ENCODE data around the gene RPL21.
A peak's percentile ranks its signal among the peaks of the same experiment; 100 is the strongest.
"Not testable (repeated sequence)": the region's sequence is repeated elsewhere in the genome, so short reads cannot be mapped to it uniquely, and the experiment has no call there.

RPL21 gene

DNA sequence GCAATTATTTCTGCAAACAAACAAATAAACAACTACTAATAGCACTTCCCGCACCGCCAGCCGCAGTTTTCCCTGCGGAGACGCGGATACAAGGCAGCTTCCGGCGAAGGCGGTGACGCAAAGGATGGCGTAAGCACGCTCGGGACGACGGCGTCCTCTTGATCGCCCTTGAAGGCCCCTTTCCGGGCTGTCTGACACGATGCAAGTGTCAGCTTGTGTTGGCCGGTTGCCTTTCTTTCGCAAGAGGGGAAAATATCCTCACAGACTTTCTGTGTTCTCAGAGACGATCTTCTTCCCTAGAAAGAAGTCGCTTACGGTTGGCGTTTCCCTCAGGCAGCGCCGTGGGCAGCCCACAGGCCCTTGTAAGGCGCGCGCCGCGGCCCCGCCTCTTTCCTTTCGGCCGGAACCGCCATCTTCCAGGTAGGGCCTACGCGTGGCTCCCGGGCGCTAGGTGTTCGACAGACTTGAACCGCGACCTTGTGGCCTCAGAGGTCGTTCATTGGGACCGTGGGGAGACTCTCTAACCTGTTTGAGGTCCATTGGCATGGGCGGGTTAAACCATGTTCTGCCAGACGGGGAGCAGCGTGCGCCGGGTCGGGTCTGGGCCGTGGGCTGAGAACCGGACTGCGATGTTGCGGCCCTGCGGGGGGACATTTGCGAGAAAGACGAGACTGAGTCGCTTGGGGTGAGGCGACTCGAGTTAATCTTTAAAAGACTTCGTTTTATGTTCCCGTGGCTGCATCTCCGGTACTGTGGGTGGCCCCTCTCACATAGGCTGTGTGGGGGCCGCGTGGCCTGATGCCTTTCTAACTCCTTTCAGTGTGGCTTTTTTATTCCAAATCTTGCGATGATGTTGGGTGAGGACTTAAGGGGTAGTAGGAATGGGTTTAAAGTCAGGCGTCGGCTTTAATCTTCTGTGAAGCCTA lies at the start of gene RPL21:
Gene RPL21 (plus strand): TSS at position 393 of the 926 bp plus-strand sequence. CDS start 2,219 bp downstream, outside the sequence.
- DNase-seq: peak; percentile 74

DNA sequence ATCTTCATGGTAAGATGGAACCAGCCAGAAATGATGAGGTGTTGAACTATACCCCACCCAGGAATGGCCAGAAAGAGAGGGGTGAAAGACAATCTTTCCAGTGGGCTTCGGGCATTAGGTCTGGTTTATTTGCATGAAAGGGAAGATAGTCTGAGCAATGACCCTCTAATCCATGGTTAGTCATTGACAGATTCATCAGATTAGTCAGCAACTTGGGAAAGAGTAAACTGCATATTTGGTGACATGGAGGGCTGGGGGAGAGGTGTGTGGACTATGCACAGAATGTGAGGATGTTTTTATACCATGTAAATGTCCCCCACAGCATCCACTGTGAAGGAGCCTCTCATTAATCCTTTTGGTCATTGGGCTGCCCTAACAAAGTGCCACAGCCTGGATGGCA lies 49.7 kb upstream of the RPL21 start:
- no peak for DNase-seq

DNA sequence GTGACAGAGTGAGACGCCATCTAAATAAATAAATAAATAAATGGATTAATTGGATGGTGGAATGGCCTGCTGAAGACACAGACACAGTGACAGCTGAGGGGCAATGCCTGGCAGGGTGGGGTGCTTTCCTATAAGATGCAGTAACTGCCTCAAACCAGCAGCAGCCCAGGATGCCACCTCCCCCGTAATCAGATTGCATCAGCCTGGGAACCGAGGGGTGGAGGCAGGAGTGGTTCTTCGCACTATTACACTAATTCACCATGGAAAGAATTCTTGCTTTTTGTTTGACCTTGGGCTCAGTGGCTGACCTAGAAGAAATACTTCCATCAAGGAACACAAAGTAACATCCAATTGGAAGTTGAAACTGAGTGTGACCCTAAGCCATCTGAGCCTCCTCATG lies 48.2 kb upstream of the RPL21 start:
- no peak for DNase-seq

DNA sequence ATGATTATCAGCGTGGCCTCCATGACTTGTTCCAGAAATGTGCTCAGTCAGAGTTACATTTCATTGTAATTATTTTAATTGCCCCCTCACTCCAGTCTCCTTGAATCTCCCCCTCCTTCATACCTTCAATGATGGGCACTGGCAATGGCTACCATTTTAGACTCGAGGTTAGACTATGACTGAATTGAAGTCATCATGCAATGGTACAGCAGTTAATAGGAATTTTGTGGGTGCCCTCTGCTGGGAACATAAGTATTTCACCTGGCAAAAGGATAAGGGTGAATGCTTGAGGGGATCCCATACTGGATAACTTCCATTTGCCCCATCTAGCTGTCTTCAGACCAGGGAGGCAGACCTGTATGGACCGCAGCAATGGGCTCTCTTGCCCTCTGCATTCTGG lies 47.5 kb upstream of the RPL21 start:
- DNase-seq: no peak

DNA sequence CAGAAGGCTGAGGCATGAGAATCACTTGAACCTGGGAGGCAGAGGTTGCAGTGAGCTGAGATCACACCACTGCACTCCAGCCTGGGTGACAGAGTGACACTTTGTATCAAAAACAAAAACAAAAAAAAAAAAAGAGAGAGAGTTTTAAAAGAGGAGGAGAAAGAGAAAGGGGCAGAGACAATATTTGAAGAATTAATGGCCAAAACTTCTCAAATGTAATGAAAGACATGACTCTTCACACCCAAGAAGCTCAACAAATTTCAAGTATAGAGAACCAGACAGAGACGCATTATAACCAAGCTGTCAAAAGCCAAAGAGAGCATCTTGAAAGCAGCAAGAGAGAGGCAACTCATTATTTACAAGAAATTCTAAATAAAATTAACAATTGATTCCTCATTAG lies 42.8 kb upstream of the RPL21 start:
- DNase-seq: no peak

DNA sequence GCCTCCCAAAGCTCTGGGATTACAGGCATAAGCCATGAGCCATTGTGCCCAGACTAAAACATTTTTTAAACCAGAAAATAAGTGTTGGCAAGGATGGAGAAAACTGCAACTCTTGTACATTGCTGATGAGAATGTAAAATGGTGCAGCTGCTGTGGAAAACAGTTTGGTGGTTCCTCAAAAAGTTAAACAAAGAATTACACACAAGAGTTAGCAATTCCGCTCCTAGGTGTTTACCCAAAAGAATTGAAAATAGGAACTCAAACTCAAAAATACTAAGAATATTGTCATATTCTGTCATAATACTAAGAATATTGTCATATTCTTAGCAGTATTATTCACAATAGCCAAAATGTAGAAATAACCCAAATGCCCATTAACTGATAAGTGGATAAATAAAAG lies 40.1 kb upstream of the RPL21 start:
- no peak for DNase-seq

DNA sequence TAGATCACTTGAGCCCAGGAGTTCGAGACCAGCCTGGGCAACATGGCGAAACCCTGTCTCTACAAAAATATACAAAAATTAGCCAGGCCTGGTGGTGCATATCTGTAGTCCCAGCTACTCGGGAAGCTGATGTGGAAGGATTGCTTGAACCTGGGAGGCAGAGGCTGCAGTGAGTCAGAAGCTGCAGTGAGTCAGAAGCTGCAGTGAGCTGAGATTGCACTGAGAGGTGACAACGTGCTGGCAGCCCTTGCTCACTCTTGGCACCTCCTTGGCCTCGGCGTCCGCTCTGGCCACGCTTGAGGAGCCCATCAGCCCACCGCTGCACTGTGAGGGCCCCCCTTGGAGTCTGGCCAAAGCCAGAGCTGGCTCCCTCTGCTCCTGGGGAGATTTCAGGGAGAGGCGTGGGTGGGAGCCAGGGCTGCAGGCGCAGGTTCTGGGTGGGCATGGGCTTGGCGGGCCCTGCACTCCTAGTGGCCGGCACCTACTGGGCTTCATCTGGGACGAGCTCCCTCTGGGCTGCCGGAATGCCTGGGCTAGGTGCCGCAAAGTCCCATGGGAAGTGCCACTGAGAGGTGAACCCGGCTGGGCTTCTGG lies 39.5 kb upstream of the RPL21 start:
- DNase-seq: no peak

DNA sequence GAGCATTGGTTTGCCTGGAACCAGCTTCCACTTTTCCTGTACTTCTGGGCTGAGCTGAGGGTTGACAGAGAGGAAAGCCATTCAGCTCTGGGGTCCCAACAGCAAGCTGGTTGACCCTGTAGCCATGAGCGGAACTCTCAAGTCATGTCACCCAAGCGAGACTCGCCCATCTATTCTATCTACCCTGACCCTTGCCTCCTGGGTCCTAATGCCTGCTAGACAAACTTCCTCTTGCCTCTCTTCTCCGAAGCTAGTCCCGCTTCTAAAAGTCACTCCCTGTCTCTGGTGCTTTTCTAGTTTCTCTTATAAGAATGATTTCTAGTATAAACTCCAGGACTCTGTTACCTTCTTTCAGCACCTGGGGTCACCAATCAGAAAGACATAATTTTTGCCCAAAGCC lies 38.0 kb upstream of the RPL21 start:
- DNase-seq: not testable (repeated sequence)

DNA sequence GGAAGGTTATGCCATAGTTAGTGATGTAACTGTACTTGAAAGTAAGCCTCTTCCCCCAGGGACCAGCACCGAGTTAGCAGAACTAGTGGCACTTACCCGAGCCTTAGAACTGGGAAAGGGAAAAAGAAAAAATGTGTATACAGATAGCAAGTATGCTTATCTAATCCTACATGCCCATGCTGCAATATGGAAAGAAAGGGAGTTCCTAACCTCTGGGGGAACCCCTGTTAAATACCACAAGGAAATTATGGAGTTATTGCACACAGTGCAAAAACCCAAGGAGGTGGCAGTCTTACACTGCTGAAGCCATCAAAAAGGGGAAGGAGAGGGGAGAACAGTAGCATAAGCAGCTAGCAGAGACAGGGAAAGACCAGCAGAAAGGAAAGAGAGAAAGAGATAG lies 33.6 kb upstream of the RPL21 start:
- not testable (repeated sequence) for DNase-seq

DNA sequence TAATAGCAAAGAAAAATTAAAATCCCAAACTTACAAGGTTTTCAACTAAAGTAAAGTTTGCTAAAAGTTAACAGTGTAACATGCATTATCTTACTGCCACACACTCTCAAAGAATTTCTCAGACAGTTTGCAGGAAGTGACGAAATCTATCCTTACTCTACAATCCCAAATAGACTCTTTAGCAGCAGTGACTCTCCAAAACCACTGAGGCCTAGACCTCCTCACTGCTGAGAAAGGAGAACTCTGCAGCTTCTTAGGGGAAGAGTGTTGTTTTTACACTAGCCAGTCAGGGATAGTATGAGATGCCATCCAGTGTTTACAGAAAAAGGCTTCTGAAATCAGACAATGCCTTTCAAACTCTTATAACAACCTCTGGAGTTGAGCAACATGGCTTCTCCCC lies 32.5 kb upstream of the RPL21 start:
- not testable (repeated sequence) for DNase-seq

DNA sequence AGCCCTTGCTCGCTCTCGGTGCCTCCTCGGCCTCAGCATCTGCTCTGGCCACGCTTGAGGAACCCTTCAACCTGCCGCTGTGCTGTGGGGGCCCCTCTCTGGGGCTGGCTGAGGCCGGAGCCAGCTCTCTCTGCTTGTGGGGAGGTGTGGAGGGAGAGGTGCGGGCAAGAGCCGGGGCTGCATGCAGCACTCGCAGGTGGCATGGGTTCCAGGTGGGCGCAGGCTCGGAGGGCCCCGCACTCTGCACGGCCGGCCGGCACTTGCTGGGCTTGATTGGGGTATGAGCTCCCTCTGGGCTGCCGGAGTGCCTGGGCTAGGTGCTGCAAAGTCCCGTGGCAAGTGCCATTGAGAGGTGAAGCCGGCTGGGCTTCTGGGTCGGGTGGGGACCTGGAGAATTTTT lies 31.7 kb upstream of the RPL21 start:
- no peak for DNase-seq

DNA sequence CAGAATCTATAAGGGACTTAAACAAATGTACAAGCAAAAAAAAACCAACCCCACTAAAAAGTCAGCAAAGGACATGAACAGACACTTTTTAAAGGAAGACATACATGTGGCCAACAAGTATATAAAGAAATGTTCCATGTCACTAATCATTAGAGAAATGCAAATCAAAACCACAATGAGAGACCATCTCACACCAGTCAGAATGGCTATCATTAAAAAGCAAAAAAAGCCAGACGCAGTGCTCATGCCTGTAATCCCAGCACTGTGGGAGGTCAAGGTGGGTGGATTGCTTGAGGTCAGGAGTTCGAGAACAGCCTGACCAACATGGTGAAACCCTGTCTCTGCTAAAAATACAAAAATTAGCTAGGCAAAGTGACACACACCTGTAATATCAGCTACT lies 29.3 kb upstream of the RPL21 start:
- DNase-seq: not testable (repeated sequence)

DNA sequence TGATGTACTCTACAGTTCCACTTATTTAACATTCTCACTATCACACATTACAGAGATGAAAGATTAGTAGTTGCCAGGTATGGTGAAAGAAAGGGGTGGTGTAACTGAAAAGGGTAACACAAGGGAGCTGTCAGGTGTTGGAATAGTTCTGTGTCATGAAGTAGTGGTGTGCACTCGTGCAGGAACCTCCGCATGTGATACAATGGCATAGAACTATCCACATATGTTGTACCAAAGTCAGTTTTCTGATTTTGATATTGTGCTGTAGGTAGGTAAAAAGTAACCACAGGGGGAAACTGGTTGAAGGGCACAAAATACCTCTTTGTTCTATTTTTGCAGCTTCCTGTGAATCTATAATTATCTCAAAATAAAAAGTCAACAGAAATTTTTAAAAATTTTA lies 24.4 kb upstream of the RPL21 start:
- no peak for DNase-seq

DNA sequence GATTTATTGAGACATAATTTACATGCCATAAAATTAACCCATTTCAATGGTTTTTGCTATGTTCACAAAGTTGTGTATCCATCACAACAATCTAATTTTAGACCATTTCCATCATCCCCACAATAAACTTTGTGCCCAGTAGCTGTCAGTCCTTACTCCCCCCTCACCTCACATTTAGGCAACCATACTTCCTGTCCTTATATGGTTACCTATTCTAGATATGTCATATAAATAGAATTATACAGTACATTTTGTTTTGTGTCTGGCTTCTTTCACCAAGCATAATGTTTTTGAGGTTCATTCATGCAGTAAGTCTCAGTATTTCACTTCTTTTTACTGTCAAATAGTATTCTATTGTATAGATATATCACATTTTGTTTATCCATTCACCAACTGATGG lies 23.2 kb upstream of the RPL21 start:
- no peak for DNase-seq

DNA sequence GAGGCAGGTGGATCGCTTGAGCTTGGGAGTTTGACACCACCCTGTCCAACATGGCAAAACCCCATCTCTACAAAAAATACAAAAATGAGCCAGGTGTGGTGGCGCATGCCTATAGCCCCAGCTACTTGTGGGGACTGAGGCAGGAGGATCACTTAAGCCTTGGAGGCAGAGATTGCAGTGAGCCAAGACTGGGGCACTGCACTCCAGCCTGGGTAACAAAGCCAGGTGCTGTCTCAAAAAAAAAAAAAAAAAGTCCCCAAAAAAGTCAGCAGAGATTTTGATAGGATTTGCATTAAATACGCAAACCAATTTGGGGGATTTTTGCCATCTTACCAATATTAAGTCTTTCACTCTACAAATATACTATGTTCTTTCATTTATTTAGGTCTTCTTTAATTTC lies 21.7 kb upstream of the RPL21 start:
- no peak for DNase-seq

DNA sequence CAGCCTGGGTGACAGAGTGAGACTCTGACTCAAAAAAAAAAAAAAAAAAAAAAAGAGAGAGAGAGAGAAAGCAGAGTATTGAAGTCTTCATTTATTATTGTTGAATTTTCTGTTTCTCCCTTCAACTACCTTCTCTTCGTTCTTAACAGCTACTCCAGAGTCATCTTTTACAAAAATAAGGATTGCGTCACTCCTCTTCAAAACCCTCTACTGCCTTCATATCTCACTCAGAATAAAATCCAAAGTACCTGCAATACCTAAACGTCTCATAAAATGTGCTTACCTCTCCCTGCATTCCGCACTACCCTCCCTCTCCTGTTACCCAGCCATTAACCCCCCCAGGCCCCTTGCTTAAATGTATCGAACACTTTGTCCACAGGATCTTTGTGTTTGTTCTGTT lies 17.4 kb upstream of the RPL21 start:
- DNase-seq: no peak

DNA sequence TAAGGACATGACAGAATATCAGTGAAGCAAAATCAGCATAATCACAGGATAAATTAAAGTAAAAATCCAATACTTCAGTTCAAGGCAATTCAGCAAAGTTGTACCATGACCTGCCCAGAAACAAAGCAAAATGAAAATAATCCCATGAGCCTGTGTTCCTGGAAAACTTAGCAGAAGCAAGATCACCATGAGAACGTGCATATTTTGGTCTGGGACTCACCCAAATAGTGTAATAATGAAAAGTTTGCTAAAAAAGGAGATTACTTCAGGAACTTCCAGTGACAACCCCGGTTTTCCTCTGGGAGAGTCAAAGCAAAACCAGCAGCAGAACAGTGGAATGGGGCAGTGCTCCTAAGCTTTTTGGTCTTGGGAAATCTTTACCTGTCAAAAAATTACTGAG lies 14.9 kb upstream of the RPL21 start:
- DNase-seq: no peak

DNA sequence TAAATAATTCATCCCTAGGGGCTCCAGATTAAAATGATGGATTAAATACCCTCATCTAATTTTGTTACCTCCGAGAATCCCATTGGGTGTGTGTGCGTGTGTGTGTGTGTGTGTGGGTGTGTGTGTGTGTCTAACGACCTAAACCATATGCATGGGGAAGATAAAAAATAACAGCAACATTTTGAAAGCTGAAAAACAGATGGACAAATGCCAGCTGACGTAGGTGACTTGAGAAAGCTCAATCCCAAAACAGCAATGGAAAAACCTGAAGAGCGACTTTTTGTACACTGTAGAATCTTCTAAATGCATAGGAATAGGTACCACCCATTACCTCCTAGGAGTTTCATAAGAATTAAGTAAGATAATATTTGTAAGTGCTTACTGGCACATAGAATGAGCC lies 8.7 kb upstream of the RPL21 start:
- no peak for DNase-seq

DNA sequence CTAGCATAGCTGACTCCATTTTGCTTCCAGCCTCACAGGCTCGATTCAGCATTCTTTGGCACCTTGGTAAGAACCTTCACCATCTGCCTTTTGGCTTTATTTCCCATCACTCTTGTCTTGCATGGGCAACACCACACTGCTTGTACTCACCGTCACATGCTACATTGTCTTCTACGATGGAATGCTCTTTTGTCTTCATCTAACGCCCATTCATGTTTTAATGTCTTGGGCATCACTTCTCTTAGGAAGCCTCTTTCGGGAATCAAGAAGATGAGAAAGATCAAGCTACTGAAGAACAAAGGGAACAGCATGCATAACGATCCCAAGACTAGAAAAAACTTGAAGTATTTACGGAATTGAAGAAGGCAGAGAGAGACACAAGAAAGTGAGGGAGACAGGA lies 5.7 kb upstream of the RPL21 start:
- DNase-seq: no peak

DNA sequence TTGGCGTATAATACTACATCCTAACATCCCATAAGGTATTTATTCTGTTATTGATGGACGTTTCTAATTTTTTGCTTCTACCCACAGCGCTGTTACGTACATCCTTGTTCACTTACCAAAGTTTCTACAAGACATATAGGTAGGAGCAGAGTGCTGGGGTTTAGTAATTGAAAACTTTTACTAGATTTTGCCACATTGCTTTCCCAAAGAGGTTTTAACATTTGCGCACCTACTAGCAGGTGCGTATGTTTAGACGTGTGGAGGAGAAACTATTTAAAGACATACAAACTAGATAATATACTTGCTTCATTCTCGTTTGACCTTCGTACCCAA lies 559 bp upstream of the RPL21 start:
- DNase-seq: no peak

DNA sequence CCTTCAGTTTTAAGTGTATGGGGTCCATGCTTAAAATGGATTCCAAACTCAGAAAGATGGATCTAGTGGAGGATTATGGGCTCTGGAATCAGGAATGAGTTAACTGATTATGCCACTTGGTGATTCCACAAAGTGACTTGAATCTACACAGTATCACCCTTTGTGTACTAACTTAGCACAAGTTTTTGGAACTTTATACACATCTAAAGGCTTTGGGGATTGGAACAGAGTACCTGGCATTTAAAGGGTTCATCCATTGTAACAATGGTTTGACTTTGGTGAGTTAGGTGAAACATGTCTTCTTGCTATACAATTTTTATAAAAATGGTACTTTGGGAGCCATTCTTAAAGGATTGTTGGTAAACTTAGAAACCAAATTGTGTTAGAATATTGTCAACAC lies 1.1 kb downstream of the RPL21 start:
- no peak for DNase-seq

DNA sequence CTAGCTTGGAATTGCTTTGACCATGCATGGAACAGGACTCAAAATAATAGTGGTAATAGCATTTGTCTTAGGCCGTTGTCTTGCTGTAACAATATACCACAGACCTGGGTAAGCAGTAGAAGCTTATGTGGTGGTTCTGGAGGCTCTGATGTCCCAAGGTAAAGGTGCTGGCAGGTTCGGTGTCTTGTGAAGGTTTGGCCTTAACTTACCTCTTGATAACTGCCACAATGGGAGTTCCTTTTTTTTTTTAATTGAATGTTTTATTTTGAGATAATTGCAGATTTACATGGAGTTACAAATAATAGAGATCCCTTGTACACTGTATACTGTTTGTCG lies 5.8 kb downstream of the RPL21 start:
- no peak for DNase-seq

DNA sequence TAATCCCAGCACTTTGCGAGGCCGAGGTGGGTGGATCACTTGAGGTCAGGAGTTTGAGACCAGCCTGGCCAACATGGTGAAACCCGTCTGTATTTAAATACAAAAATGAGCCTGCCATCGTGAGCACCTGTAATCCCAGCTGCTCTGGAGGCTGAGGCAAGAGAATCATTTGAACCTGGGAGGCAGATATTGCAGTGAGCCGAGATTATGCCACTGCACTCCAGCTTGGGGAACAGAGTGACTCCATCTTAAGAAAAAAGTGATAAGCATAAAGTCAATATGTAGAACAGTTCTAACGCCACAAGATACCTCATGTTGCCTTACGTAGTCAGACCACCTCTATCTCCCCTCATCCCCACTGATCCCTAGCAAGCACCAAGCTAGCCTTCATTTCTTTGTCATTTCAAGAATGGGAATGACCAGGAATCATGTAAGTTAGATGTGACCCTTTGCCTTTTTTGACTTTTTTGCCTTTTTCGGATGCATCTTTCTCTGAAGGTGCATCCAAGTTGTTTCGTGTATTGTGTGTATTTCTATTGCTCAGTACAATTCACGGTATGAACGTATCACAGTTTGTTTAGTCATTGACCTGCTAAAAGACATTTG lies 6.4 kb downstream of the RPL21 start:
- DNase-seq: no peak

DNA sequence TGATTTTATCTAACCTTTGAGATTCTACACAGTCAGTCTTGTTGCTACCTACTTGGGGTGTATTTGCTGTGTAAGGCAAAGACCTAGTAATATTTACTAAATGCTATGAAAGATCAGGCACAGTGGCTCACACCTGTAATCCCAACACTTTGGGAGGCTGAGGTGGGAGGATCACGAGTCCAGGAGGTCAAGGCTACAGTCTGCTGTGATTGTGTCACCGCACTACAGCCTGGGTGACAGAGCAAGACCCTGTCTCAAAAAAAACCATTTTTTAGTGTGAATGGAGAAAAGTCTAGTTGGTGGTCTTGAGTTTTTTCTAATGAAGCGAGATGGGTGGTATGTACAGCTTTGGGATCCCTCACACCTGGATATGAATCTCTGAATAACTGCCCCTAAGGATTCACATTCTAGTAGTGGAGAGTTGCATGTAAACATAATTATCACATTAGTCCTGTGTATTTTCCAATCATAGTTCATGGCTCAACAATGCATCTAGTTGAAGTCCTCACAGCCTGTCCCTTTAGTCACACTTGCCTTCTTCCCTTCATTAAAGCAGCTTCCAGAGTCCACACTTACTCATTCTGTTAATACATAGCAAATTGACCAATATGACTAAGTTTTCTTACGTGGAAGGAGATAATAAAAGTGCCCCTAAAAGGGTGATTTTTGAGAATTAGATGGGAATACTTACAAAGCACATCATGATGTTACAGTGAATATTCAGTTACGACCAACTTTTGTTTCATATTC lies 7.5 kb downstream of the RPL21 start:
- no peak for DNase-seq
